Cardiac muscle cell (in vitro differentiated cells and primary cell): ENCODE data around the gene JUND. TPM values are rescaled to one million over a fixed set of nuclear protein-coding genes. Genes with fewer than 3 reads are reported as not detected.

Experiments used
- DNase-seq, 2 donors: peaks; one replicate each; pipeline versions ENCODE4 v3.0.0 to v3.0.0-alpha.2; 2010 to 2017; ENCODE audit warnings: low read depth in 1 of 2, low spot score in 1 of 2
- H3K27ac ChIP-seq: fragments of 200-600 bp; sonication (generic); 2 replicates; pipeline ENCODE4 v1.5.1; 2016
- H3K27me3 ChIP-seq: fragments of 200-600 bp; sonication (generic); 2 replicates; pipeline ENCODE4 v1.6.0; 2016; ENCODE audit warnings: control low read depth
- H3K36me3 ChIP-seq: fragments of 200-600 bp; sonication (generic); 2 replicates; pipeline ENCODE4 v1.5.1; 2016; ENCODE audit warnings: control low read depth
- H3K4me1 ChIP-seq: fragments of 200-600 bp; sonication (generic); 2 replicates; pipeline ENCODE4 v1.8.1; 2017; ENCODE audit warnings: low read depth, mild to moderate bottlenecking, mixed run types
- H3K4me3 ChIP-seq: fragments of 200-600 bp; sonication (generic); 2 replicates; pipeline ENCODE4 v1.5.1; 2016; ENCODE audit warnings: mild to moderate bottlenecking
- H3K9me3 ChIP-seq: fragments of 200-600 bp; sonication (generic); 2 replicates; pipeline ENCODE4 v1.5.1; 2017; ENCODE audit warnings: low read depth, mild to moderate bottlenecking, control low read depth
- polyA plus RNA-seq: library from polyadenylated mRNA; unstranded; fragments of >200 nt; fragmentation: Nextera tagmentation; extraction: Ambion mirVana; gene quantifications from 2 replicates; pipeline ENCODE4 v1.2.1, GENCODE V29; 2016
- total RNA-seq: library from RNA; depleted of rRNA; stranded (reverse); fragments of >200 nt; gene quantifications from 2 replicates; pipeline ENCODE4 v1.2.3, GENCODE V29; 2016
- TF ChIP-seq, protein P1 (sequence below): IDR thresholded peaks from 2 replicates; pipeline ENCODE4 v1.5.1; 2012; ENCODE audit warnings: low read depth, mild to moderate bottlenecking, low read length

JUND gene
- total and polyA plus RNA-seq, 2 experiments from 2014 or later = 265 to 430 TPM

DNA sequence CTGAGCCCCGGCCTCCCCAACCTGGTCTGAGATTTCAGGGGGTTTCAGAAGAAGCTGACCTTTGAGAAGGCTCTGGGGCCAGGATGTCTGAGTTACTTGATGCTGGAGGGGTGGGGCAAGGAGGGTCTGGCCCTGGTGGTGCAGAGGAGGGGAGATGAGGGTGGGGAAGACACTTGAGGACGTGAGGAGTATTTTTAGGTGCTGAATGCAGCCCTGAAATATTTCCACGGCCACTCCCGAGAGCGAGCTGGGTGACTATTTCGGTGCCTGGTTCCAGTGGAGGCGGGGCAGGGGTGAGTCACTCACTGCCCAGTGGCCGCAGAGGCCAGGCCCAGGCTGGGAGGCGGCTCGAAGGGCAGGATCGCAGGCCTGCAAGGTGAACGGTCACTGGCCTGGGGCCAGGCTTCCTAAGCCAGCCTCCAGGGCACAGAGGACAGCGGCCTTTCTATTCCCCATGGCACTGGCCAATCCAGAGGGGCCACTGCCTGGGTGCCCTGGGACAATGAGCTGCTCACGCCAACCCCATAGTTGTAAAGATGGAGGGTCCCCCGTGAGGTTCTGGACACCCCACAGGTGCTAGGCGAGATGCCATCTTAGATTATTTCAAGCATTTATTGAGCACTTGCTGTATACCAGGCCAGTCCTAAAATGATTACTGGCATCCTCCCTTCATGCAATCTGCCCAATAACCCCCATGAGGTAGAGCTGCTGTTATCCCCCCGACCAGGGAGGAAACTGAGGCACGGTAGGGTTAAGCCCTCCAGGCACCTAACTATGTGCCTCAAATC, 19.7 kb upstream of the JUND start:
- peak; percentile 50 to 52 for DNase-seq
- Histone ChIP-seq H3K27me3 (no peaks in the 10 kb centered on the region), H3K27ac (peak overlapping the region; percentile 53), H3K4me1 (peaks cover 21% of the 10 kb centered on the region), H3K4me3 (no peak overlapping the region), H3K9me3 (no peaks in the 10 kb centered on the region), H3K36me3 (no peaks in the 10 kb centered on the region)
- TF ChIP-seq, protein P1, sequence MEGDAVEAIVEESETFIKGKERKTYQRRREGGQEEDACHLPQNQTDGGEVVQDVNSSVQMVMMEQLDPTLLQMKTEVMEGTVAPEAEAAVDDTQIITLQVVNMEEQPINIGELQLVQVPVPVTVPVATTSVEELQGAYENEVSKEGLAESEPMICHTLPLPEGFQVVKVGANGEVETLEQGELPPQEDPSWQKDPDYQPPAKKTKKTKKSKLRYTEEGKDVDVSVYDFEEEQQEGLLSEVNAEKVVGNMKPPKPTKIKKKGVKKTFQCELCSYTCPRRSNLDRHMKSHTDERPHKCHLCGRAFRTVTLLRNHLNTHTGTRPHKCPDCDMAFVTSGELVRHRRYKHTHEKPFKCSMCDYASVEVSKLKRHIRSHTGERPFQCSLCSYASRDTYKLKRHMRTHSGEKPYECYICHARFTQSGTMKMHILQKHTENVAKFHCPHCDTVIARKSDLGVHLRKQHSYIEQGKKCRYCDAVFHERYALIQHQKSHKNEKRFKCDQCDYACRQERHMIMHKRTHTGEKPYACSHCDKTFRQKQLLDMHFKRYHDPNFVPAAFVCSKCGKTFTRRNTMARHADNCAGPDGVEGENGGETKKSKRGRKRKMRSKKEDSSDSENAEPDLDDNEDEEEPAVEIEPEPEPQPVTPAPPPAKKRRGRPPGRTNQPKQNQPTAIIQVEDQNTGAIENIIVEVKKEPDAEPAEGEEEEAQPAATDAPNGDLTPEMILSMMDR = no peak

DNA sequence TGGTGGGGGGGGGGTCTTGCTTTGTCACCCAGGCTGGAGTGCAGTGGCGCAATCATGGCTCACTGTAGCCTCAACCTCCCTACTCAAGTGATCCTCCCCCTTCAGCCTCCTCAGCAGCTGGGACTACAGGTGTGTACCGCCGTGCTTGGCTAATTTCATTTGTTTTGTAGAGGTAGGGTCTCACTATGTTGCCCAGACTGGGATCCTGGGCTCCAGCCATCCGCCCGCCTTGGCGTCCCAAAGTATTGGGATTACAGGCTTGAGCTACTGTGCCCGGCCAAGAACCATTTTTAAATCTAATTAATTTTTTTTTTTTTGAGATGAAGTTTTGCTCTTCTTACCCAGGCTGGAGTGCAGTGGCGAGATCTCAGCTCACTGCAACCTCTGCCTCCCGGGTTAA, 18.2 kb upstream of the JUND start:
- H3K4me3 ChIP-seq = no peak overlapping the region
- no peaks in the 10 kb centered on the region for H3K9me3 ChIP-seq
- TF ChIP-seq, protein P1 = no peak
- no peak for DNase-seq
- H3K36me3 ChIP-seq = no peaks in the 10 kb centered on the region
- H3K27me3 ChIP-seq = no peaks in the 10 kb centered on the region
- peaks cover 13% of the 10 kb centered on the region for H3K4me1 ChIP-seq
- H3K27ac ChIP-seq = no peak overlapping the region

- H3K4me3 ChIP-seq = no peak overlapping the region
- H3K27ac ChIP-seq = no peak overlapping the region
- TF ChIP-seq, protein P1 = no peak
- no peaks in the 10 kb centered on the region for H3K36me3 ChIP-seq
- no peaks in the 10 kb centered on the region for H3K9me3 ChIP-seq
- DNase-seq = no peak
- H3K27me3 ChIP-seq = no peaks in the 10 kb centered on the region
- H3K4me1 ChIP-seq = peaks cover 2% of the 10 kb centered on the region
Observed at GRCh38 chr19:18298601-18299000, 17.2 kb upstream of the JUND start.

GRCh38 chr19:18297308-18297707, 15.9 kb upstream of the JUND start:
- DNase-seq = peak in 1 of 2 donors; percentile 35
- Histone ChIP-seq H3K4me3 (no peak overlapping the region), H3K27me3 (no peaks in the 10 kb centered on the region), H3K36me3 (no peaks in the 10 kb centered on the region), H3K9me3 (no peaks in the 10 kb centered on the region), H3K4me1 (no peaks in the 10 kb centered on the region), H3K27ac (no peak overlapping the region)
- TF ChIP-seq, protein P1 = no peak

GRCh38 chr19:18295034-18295451, 13.6 kb upstream of the JUND start:
- H3K27ac ChIP-seq = no peak overlapping the region
- no peaks in the 10 kb centered on the region for H3K36me3 ChIP-seq
- TF ChIP-seq, protein P1 = no peak
- peaks cover 1% of the 10 kb centered on the region for H3K4me1 ChIP-seq
- no peaks in the 10 kb centered on the region for H3K27me3 ChIP-seq
- H3K9me3 ChIP-seq = no peaks in the 10 kb centered on the region
- DNase-seq = no peak
- no peak overlapping the region for H3K4me3 ChIP-seq
